GM23338 (cell line): Measurements from ENCODE around the gene SCYGR4.

Experiments
- CREB1 ChIP-seq: fragments of 250-450 bp; sonication (Bioruptor Pico); IDR thresholded peaks from 2 replicates; pipeline ENCODE4 v1.5.0; 2020; ENCODE audit warnings: low read depth, mild to moderate bottlenecking, moderate library complexity
- CTCF ChIP-seq, 2 experiments: fragments of 200-600 bp in 1 of 2; sonication (generic) in 1 of 2; conservative IDR thresholded peaks; 2 replicates each; pipeline versions ENCODE4 v1.5.1 to v1.6.1; 2016 to 2017; ENCODE audit warnings: antibody characterized with exemption in 2 of 2, low read depth in 2 of 2, mild to moderate bottlenecking in 2 of 2, moderate library complexity in 1 of 2
- ETS1 ChIP-seq: IDR thresholded peaks from 2 replicates; pipeline ENCODE4 v1.6.1; 2016; ENCODE audit warnings: antibody characterized with exemption
- EZH2 ChIP-seq: fragments of 200-600 bp; sonication (generic); IDR thresholded peaks from one replicate; pipeline ENCODE4 v1.8.0; 2017; ENCODE audit warnings: antibody characterized with exemption, mild to moderate bottlenecking, low read depth; ENCODE audit not compliant: unreplicated experiment
- EZH2phosphoT487 ChIP-seq: fragments of 200-600 bp; sonication (generic); IDR thresholded peaks from one replicate; pipeline ENCODE4 v1.8.1; 2018; ENCODE audit warnings: antibody characterized with exemption; ENCODE audit not compliant: unreplicated experiment
- JUNB ChIP-seq: IDR thresholded peaks from one replicate; pipeline ENCODE4 v1.6.1; 2016; ENCODE audit warnings: antibody characterized with exemption; ENCODE audit not compliant: unreplicated experiment
- POLR2AphosphoS5 ChIP-seq: IDR thresholded peaks from 2 replicates; pipeline ENCODE4 v1.6.1; 2016; ENCODE audit warnings: antibody characterized with exemption, low read depth
- REST ChIP-seq: IDR thresholded peaks from one replicate; pipeline ENCODE4 v1.6.1; 2018; ENCODE audit warnings: antibody characterized with exemption; ENCODE audit not compliant: unreplicated experiment
- ZNF114 ChIP-seq: fragments of 250-450 bp; sonication (Bioruptor Pico); IDR thresholded peaks from 2 replicates; pipeline ENCODE4 v1.5.0; 2020; ENCODE audit warnings: mild to moderate bottlenecking, moderate library complexity

- TF ChIP-seq CTCF (conservative IDR thresholded peaks at IDR 0.05; ENCODE audit: low read depth in 2 of 2) (no peak), EZH2 (no peak), POLR2AphosphoS5 (no peak), ZNF114 (CRISPR knock-in tag) (no peak), REST (no peak), CREB1 (CRISPR knock-in tag) (no peak), EZH2phosphoT487 (no peak), JUNB (no peak), ETS1 (no peak)
These were observed 14.9 kb upstream of the SCYGR4 start for GRCh38 chr2:227602358-227602757.
